ENCODE measurements around the gene KDSR. TPM values are rescaled to one million over a fixed set of nuclear protein-coding genes. Genes with fewer than 3 reads are reported as not detected.

KDSR gene
- total RNA-seq, 5 donors from 2014 or later (not counting 1 experiment from before 2014, with no cell fraction given), result 25.2 to 69.1 (median 56.3) TPM

DNA sequence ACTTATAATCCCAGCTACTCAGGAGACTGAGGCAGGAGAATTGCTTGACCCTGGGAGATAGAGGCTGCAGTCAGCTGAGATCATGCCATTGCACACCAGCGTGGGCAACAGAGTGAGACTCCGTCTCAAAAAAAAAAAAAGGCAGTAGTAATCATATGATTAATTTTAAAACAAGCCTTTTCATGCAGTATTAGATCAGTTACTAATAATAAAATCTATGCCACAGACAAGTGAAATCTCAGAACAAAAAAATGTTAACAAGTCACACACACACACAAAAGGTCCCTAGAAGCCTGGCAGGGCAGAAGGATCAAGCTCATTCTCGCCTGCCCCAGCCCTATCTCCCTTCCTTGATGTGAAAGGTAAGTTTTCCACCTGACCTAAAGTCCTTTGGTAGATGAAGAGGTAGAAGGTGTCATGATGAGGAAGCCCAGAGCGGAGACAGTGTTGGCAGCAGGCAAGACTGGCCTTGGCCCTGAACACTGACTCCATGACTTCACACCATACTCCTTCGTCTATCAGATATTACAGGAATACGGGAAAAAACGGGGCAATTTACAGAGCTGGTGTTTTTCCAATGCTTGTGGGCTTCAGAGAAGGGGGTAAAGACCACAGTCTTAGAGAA is 10.6 kb downstream of the KDSR start:
- WGBS (ENCODE audit: insufficient coverage), result no CpG with 5 or more reads among the region's 7 CpGs
- no peaks in the 10 kb centered on the region for H3K9me3 Mint-ChIP-seq
- H3K36me3 Mint-ChIP-seq, result peaks cover 39% of the 10 kb centered on the region
- Histone ChIP-seq H3K27me3 (replicated peaks in 1 of 2; ENCODE audit: control insufficient read depth in 2 of 2, extremely low read depth in 1 of 2, insufficient read depth in 2 of 2, low read length in 1 of 2) (no peaks in the 10 kb centered on the region), H3K9me3 (no peaks in the 10 kb centered on the region), H3K4me1 (ENCODE audit: control insufficient read depth in 1 of 2, extremely low read depth in 1 of 2, insufficient read depth in 2 of 2, low read length in 2 of 2) (no peaks in the 10 kb centered on the region), H3K27ac (ENCODE audit: low read length) (no peak overlapping the region), H3K36me3 (ENCODE audit: control insufficient read depth in 2 of 2, extremely low read depth in 1 of 2, insufficient read depth in 1 of 2, low read length in 1 of 2) (peaks cover 4 to 38% of the 10 kb centered on the region in 2 donors), H3K4me3 (ENCODE audit: control insufficient read depth in 1 of 2, extremely low read depth in 1 of 2, low read length in 1 of 2) (no peak overlapping the region)
- H3K27ac Mint-ChIP-seq, result no peak overlapping the region
- ATAC-seq (replicated peaks in 1 of 4), result no peak
- H3K4me3 Mint-ChIP-seq, result no peak overlapping the region
- CTCF ChIA-PET, result interaction anchor here in 1 of 2 donors (0.5 to 0.7 kb wide), 3 partner anchors 81 to 344 kb away, joined by 3 to 4 read pairs (median 4); no protein-coding TSS in a partner anchor
- H3K27me3 Mint-ChIP-seq, result no peaks in the 10 kb centered on the region
- POLR2A ChIA-PET, result no interaction called here
- DNase-seq, result no peak
- no peaks in the 10 kb centered on the region for H3K4me1 Mint-ChIP-seq

DNA sequence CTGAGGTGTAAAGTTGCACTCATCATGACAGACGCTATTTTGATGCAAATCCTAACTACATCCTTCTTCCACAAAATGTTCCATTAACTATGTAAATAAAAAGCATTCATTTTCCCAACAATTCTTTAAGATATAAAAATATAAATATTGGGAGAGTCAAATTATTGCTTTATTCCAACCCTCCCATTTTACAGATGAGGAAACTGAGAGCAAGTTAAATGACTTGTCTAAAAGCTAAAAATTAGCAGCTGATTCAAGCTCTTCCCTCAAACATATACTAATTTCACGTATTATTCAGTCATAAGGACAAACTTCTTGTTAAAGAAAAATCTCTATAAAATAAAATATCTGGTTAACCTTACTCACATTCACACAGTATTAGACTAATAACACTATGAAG is 16.8 kb downstream of the KDSR start:
- ATAC-seq (replicated peaks in 1 of 4) (no peak), DNase-seq (no peak)
- no peaks in the 10 kb centered on the region for H3K27me3 ChIP-seq (replicated peaks in 1 of 2; ENCODE audit: control insufficient read depth in 2 of 2, extremely low read depth in 1 of 2, insufficient read depth in 2 of 2, low read length in 1 of 2)
- Mint-ChIP-seq H3K36me3 (peaks cover 61% of the 10 kb centered on the region), H3K27ac (no peak overlapping the region), H3K4me1 (peaks cover 0 to 2% (median 0%) of the 10 kb centered on the region in 3 donors), H3K27me3 (no peaks in the 10 kb centered on the region), H3K9me3 (no peaks in the 10 kb centered on the region), H3K4me3 (no peak overlapping the region)
- peaks cover under 1 to 64% of the 10 kb centered on the region in 2 donors for H3K36me3 ChIP-seq (ENCODE audit: control insufficient read depth in 2 of 2, extremely low read depth in 1 of 2, insufficient read depth in 1 of 2, low read length in 1 of 2)
- H3K9me3 ChIP-seq, result no peaks in the 10 kb centered on the region
- H3K27ac ChIP-seq (ENCODE audit: low read length), result no peak overlapping the region
- no peak overlapping the region for H3K4me3 ChIP-seq (ENCODE audit: control insufficient read depth in 1 of 2, extremely low read depth in 1 of 2, low read length in 1 of 2)
- CTCF ChIA-PET, result no interaction called here
- H3K4me1 ChIP-seq (ENCODE audit: control insufficient read depth in 1 of 2, extremely low read depth in 1 of 2, insufficient read depth in 2 of 2, low read length in 2 of 2), result no peaks in the 10 kb centered on the region
- WGBS (ENCODE audit: insufficient coverage), result no CpG with 5 or more reads among the region's 2 CpGs
- POLR2A ChIA-PET, result no interaction called here

DNA sequence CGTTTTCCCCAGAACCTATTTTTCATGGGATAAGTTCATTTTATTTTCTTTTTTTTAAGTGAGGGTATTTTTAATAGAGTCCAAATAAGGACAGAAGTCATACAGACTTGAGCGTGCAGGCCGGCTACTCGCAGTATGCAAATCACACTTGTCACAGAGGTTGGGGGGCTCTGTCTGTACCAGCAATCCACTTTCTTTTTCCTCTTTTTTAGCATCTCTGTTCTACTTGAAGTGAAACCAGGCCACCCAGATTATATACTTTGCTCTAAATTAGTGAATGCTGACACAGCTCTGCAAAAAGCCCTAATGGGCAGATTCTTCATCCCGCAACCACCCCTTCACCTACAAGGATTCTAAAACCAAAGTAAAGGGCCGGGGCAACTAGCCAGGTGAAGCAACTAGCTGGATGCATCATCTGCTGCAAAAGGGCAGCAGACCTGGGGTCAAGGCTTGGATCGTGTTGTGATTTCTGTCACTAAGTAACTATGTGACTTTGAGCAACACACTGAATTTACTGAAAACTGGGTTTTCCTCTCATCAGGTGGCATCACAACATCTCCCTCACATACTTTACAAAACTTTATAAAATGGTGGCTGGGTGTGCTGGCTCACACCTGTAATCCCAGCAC is 18.4 kb downstream of the KDSR start:
- H3K4me3 Mint-ChIP-seq, result no peak overlapping the region
- H3K27me3 Mint-ChIP-seq, result no peaks in the 10 kb centered on the region
- no peak for ATAC-seq (replicated peaks in 1 of 4)
- Histone ChIP-seq H3K4me1 (ENCODE audit: control insufficient read depth in 1 of 2, extremely low read depth in 1 of 2, insufficient read depth in 2 of 2, low read length in 2 of 2) (no peaks in the 10 kb centered on the region), H3K36me3 (ENCODE audit: control insufficient read depth in 2 of 2, extremely low read depth in 1 of 2, insufficient read depth in 1 of 2, low read length in 1 of 2) (peaks cover 5 to 65% of the 10 kb centered on the region in 2 donors), H3K27ac (ENCODE audit: low read length) (no peak overlapping the region), H3K9me3 (no peaks in the 10 kb centered on the region), H3K4me3 (ENCODE audit: control insufficient read depth in 1 of 2, extremely low read depth in 1 of 2, low read length in 1 of 2) (no peak overlapping the region), H3K27me3 (replicated peaks in 1 of 2; ENCODE audit: control insufficient read depth in 2 of 2, extremely low read depth in 1 of 2, insufficient read depth in 2 of 2, low read length in 1 of 2) (no peaks in the 10 kb centered on the region)
- H3K4me1 Mint-ChIP-seq, result peaks cover 0 to 6% (median 2%) of the 10 kb centered on the region in 3 donors
- no peak overlapping the region for H3K27ac Mint-ChIP-seq
- H3K36me3 Mint-ChIP-seq, result peaks cover 62% of the 10 kb centered on the region
- WGBS (ENCODE audit: insufficient coverage), result 92% methylated on average over 2 of the region's 7 CpGs
- ChIA-PET POLR2A (interaction anchor here in 1 of 2 donors (0.6 kb wide), 1 partner anchor 64 kb away, joined by 4 read pairs; no protein-coding TSS in a partner anchor), CTCF (no interaction called here)
- no peak for DNase-seq
- H3K9me3 Mint-ChIP-seq, result no peaks in the 10 kb centered on the region

DNA sequence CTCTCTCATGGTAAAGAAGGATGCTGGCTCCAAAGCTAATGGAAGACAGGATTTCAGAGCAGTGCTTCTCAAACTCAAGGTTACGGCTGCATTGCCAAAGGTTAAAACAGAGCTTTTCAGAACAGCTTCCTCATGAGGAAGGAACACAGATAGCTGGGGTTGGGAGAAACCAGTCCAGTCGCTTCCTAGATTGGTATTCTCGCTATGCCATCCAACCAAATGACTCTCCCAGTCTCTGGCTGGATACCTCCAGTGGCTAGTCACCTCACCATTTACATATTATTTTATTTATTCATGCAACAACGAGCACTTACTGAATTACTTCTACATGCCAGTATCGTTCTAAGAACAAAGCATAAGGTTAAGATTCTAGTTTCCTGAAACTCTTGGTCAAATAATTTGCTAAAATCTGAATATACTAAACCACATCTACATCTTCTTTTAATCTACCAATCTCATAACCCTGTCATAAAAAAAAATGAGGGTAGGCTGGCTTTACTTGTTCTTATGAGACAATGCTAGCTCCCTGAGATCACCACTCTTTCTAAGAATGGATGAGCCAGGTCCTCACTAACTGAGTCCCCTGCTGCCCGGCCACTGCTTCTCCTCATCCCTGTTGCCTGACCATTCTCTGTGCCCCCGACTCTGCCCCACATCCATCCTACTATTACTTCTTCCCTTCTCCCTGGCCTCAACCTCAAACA is 20.4 kb downstream of the KDSR start:
- ChIA-PET CTCF (interaction anchor here in 1 of 2 donors (0.7 kb wide), 1 partner anchor 22 kb away, joined by 7 read pairs; no protein-coding TSS in a partner anchor), POLR2A (no interaction called here)
- Mint-ChIP-seq H3K36me3 (peaks cover 63% of the 10 kb centered on the region), H3K27ac (no peak overlapping the region), H3K4me1 (peaks cover 2 to 6% (median 2%) of the 10 kb centered on the region in 3 donors), H3K27me3 (no peaks in the 10 kb centered on the region), H3K4me3 (no peak overlapping the region), H3K9me3 (no peaks in the 10 kb centered on the region)
- 91% methylated on average over 7 of the region's 7 CpGs for WGBS (ENCODE audit: insufficient coverage)
- Histone ChIP-seq H3K9me3 (no peaks in the 10 kb centered on the region), H3K36me3 (ENCODE audit: control insufficient read depth in 2 of 2, extremely low read depth in 1 of 2, insufficient read depth in 1 of 2, low read length in 1 of 2) (peaks cover 5 to 66% of the 10 kb centered on the region in 2 donors), H3K27me3 (replicated peaks in 1 of 2; ENCODE audit: control insufficient read depth in 2 of 2, extremely low read depth in 1 of 2, insufficient read depth in 2 of 2, low read length in 1 of 2) (no peaks in the 10 kb centered on the region), H3K4me3 (ENCODE audit: control insufficient read depth in 1 of 2, extremely low read depth in 1 of 2, low read length in 1 of 2) (no peak overlapping the region), H3K27ac (ENCODE audit: low read length) (no peak overlapping the region), H3K4me1 (ENCODE audit: control insufficient read depth in 1 of 2, extremely low read depth in 1 of 2, insufficient read depth in 2 of 2, low read length in 2 of 2) (no peaks in the 10 kb centered on the region)
- DNase-seq (no peak), ATAC-seq (replicated peaks in 1 of 4) (no peak)

DNA sequence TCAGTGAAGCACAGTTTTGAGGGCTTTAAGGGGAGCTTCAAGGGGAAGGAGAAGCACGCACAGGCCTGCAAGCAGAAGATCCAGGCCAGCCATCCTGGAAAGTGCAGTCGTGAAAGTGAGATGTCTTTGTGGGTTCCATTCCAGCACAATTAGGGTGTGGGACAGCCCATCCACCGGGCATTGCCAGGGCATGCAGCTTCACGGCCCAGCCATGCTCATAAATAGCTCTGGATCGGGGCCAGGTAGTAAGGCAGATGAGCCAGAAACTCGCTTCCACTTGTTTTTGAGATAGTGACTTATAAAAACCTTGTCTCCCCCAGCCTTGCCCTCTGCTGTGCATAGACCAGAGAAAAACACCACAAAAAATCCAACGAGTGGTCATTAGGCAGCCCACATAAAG is 21.0 kb downstream of the KDSR start:
- Histone ChIP-seq H3K36me3 (ENCODE audit: control insufficient read depth in 2 of 2, extremely low read depth in 1 of 2, insufficient read depth in 1 of 2, low read length in 1 of 2) (peaks cover 5 to 61% of the 10 kb centered on the region in 2 donors), H3K4me3 (ENCODE audit: control insufficient read depth in 1 of 2, extremely low read depth in 1 of 2, low read length in 1 of 2) (no peak overlapping the region), H3K27me3 (replicated peaks in 1 of 2; ENCODE audit: control insufficient read depth in 2 of 2, extremely low read depth in 1 of 2, insufficient read depth in 2 of 2, low read length in 1 of 2) (no peaks in the 10 kb centered on the region), H3K4me1 (ENCODE audit: control insufficient read depth in 1 of 2, extremely low read depth in 1 of 2, insufficient read depth in 2 of 2, low read length in 2 of 2) (no peaks in the 10 kb centered on the region), H3K27ac (ENCODE audit: low read length) (no peak overlapping the region), H3K9me3 (no peaks in the 10 kb centered on the region)
- WGBS (ENCODE audit: insufficient coverage), result 98% methylated on average over 5 of the region's 7 CpGs
- no peak overlapping the region for H3K4me3 Mint-ChIP-seq
- CTCF ChIA-PET, result interaction anchor here in 1 of 2 donors (0.7 kb wide), 1 partner anchor 21 kb away, joined by 7 read pairs; no protein-coding TSS in a partner anchor
- H3K36me3 Mint-ChIP-seq, result peaks cover 63% of the 10 kb centered on the region
- peaks cover 2 to 6% (median 2%) of the 10 kb centered on the region in 3 donors for H3K4me1 Mint-ChIP-seq
- POLR2A ChIA-PET, result no interaction called here
- no peaks in the 10 kb centered on the region for H3K9me3 Mint-ChIP-seq
- DNase-seq (no peak), ATAC-seq (replicated peaks in 1 of 4) (no peak)
- H3K27me3 Mint-ChIP-seq, result no peaks in the 10 kb centered on the region
- H3K27ac Mint-ChIP-seq, result no peak overlapping the region

DNA sequence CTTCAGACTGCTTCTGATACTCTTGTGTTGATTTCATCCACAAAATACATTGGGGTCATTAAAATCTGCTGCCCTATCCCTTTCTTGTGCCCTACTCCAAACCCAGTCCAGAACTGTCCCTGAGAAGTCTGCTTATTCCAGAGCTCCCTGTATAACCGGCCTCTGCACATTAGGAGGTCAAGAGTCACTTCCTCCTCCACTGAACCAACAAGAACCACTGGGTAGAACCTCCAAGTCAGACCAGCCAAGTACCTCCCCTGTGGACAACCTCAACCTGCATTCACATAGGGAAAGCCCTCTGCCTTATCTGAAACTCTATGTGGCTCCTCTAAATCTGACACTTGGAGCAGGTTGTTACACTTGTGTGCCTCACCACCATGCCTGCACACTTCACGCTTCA is 22.1 kb downstream of the KDSR start:
- peak overlapping the region in 1 of 2 donors; percentile 41 for H3K27ac Mint-ChIP-seq
- CTCF ChIA-PET, result interaction anchor here in 1 of 2 donors (0.6 kb wide), 1 partner anchor 94 kb away, joined by 5 read pairs; no protein-coding TSS in a partner anchor
- H3K9me3 Mint-ChIP-seq, result no peaks in the 10 kb centered on the region
- DNase-seq (no peak), ATAC-seq (replicated peaks in 1 of 4) (no peak)
- WGBS (ENCODE audit: insufficient coverage), result 100% methylated on average over 2 of the region's 2 CpGs
- no peaks in the 10 kb centered on the region for H3K27me3 Mint-ChIP-seq
- no peaks in the 10 kb centered on the region for H3K9me3 ChIP-seq
- H3K27ac ChIP-seq (ENCODE audit: low read length), result no peak overlapping the region
- peaks cover 5 to 56% of the 10 kb centered on the region in 2 donors for H3K36me3 ChIP-seq (ENCODE audit: control insufficient read depth in 2 of 2, extremely low read depth in 1 of 2, insufficient read depth in 1 of 2, low read length in 1 of 2)
- no peaks in the 10 kb centered on the region for H3K4me1 ChIP-seq (ENCODE audit: control insufficient read depth in 1 of 2, extremely low read depth in 1 of 2, insufficient read depth in 2 of 2, low read length in 2 of 2)
- POLR2A ChIA-PET, result no interaction called here
- no peak overlapping the region for H3K4me3 Mint-ChIP-seq
- peaks cover 2 to 11% (median 3%) of the 10 kb centered on the region in 3 donors for H3K4me1 Mint-ChIP-seq
- H3K4me3 ChIP-seq (ENCODE audit: control insufficient read depth in 1 of 2, extremely low read depth in 1 of 2, low read length in 1 of 2), result no peak overlapping the region
- peaks cover 60% of the 10 kb centered on the region for H3K36me3 Mint-ChIP-seq
- no peaks in the 10 kb centered on the region for H3K27me3 ChIP-seq (replicated peaks in 1 of 2; ENCODE audit: control insufficient read depth in 2 of 2, extremely low read depth in 1 of 2, insufficient read depth in 2 of 2, low read length in 1 of 2)
